PC-9 (cell line): ENCODE results near the gene CIITA.

Experiments used
- CTCF ChIP-seq: fragments of 200-600 bp; sonication (generic); conservative IDR thresholded peaks from 2 replicates; pipeline ENCODE4 v1.6.1; 2017; ENCODE audit warnings: mixed run types, antibody characterized with exemption, mild to moderate bottlenecking, moderate library complexity
- EZH2 ChIP-seq: fragments of 200-600 bp; sonication (generic); IDR thresholded peaks from 2 replicates; pipeline ENCODE4 v1.8.0; 2017; ENCODE audit warnings: antibody characterized with exemption, low read depth

GRCh38 chr16:10883004-10883403 is 6.0 kb downstream of the CIITA start:
- TF ChIP-seq CTCF, result no peak
- TF ChIP-seq EZH2, result no peak
